SK-N-SH (cell line): ENCODE results near the gene FYB2. TPM values are rescaled to one million over a fixed set of nuclear protein-coding genes. Genes with fewer than 3 reads are reported as not detected.

ENCODE experiments used
- CTCF ChIA-PET: fragments of 300-600, 350-600 bp; formaldehyde crosslinking; extraction: SDS; loops from one replicate; lab custom pipeline; 2021; lab: Yijun Ruan, JAX
- POLR2A ChIA-PET: fragments of 350-600 bp; sonication (Branson Sonifier 250); formaldehyde crosslinking; extraction: SDS; loops from one replicate; lab custom pipeline; 2020; ENCODE audit warnings: antibody characterized with exemption, inconsistent platforms; lab: Yijun Ruan, JAX
- DNase-seq: peaks from one replicate; pipeline ENCODE4 v3.0.0; 2012
- H2AFZ ChIP-seq: fragments of 200-600 bp; sonication (generic); 2 replicates; pipeline ENCODE4 v1.8.1; 2016; ENCODE audit warnings: antibody characterized with exemption, mild to moderate bottlenecking, low read depth
- H3F3A ChIP-seq: fragments of 200-600 bp; sonication (generic); replicated peaks from 2 replicates; pipeline ENCODE3; 2016; ENCODE audit warnings: antibody characterized with exemption, mild to moderate bottlenecking; ENCODE audit not compliant: insufficient read depth
- H3K27ac ChIP-seq, 2 experiments: fragments of 200-500 bp in 1 of 2; fragments of 200-600 bp in 1 of 2; sonication (Bioruptor generic) in 1 of 2; sonication (generic), shearing (Covaris generic) in 1 of 2; 2 replicates each; pipeline versions ENCODE4 v1.5.1 to v1.6.1; 2014 to 2016; ENCODE audit warnings: low read depth in 2 of 2, inconsistent platforms in 1 of 2, low read length in 1 of 2, mild to moderate bottlenecking in 1 of 2, mixed read lengths in 1 of 2
- H3K27me3 ChIP-seq: fragments of 200-600 bp; sonication (generic), shearing (Covaris generic); 2 replicates; pipeline ENCODE4 v1.6.1; 2016; ENCODE audit warnings: mixed run types; ENCODE audit not compliant: insufficient read depth
- H3K36me3 ChIP-seq, 2 experiments: fragments of 200-500 bp in 1 of 2; fragments of 200-600 bp in 1 of 2; sonication (Bioruptor generic) in 1 of 2; sonication (generic) in 1 of 2; replicated peaks in 1 of 2; 2 replicates each; pipeline versions ENCODE3 to v1.5.1; 2014 to 2016; ENCODE audit warnings: low read length in 1 of 2, mild to moderate bottlenecking in 1 of 2; ENCODE audit not compliant: insufficient read depth in 2 of 2, control insufficient read depth in 1 of 2
- H3K4me1 ChIP-seq, 2 experiments: fragments of 200-500 bp in 1 of 2; fragments of 200-600 bp in 1 of 2; sonication (Bioruptor generic) in 1 of 2; sonication (generic), shearing (Covaris generic) in 1 of 2; 2 replicates each; pipeline versions ENCODE4 v1.5.1 to v1.6.1; 2014 to 2016; ENCODE audit warnings: low read depth in 1 of 2, low read length in 1 of 2, mixed run types in 1 of 2; ENCODE audit not compliant: insufficient read depth in 2 of 2, control insufficient read depth in 1 of 2
- H3K4me2 ChIP-seq: fragments of 200-600 bp; sonication (generic), shearing (Covaris generic); 2 replicates; pipeline ENCODE4 v1.6.1; 2017; ENCODE audit warnings: mixed run types
- H3K4me3 ChIP-seq, 2 experiments: fragments of 200-500 bp in 1 of 2; fragments of 200-600 bp in 1 of 2; sonication (Bioruptor generic) in 1 of 2; sonication (generic), shearing (Covaris generic) in 1 of 2; 2 replicates each; pipeline versions ENCODE4 v1.5.1 to v1.8.1; 2014 to 2016; ENCODE audit warnings: low read depth in 2 of 2, inconsistent platforms in 1 of 2, low read length in 1 of 2, mild to moderate bottlenecking in 1 of 2, mixed read lengths in 1 of 2, moderate library complexity in 1 of 2
- H3K79me2 ChIP-seq: fragments of 200-600 bp; sonication (generic); 2 replicates; pipeline ENCODE4 v1.8.1; 2017; ENCODE audit warnings: mild to moderate bottlenecking; ENCODE audit not compliant: insufficient read depth
- H3K9ac ChIP-seq: fragments of 200-600 bp; sonication (generic); 2 replicates; pipeline ENCODE4 v1.6.1; 2017; ENCODE audit warnings: mixed run types
- H3K9me2 ChIP-seq: fragments of 200-600 bp; sonication (generic); 2 replicates; pipeline ENCODE4 v1.6.1; 2017; ENCODE audit warnings: mixed run types
- H3K9me3 ChIP-seq: fragments of 200-600 bp; sonication (generic); 2 replicates; pipeline ENCODE4 v1.6.1; 2017; ENCODE audit warnings: mixed run types, mild to moderate bottlenecking, moderate library complexity
- H4K20me1 ChIP-seq: fragments of 200-600 bp; sonication (generic); 2 replicates; pipeline ENCODE4 v1.6.1; 2017; ENCODE audit warnings: mild to moderate bottlenecking, mixed run types; ENCODE audit not compliant: insufficient read depth
- CHD2 ChIP-seq: fragments of 150-350 bp; IDR thresholded peaks from 2 replicates; pipeline ENCODE4 v1.6.1; 2018; ENCODE audit warnings: low read length; ENCODE audit not compliant: partially characterized antibody
- EP300 ChIP-seq, 2 experiments: IDR thresholded peaks; 2 replicates each; pipeline versions ENCODE4 v1.4.0 to v1.6.1; 2012; ENCODE audit warnings: borderline replicate concordance in 1 of 2, low read depth in 1 of 2, low read length in 1 of 2
- EZH2phosphoT487 ChIP-seq: fragments of 200-600 bp; sonication (generic); IDR thresholded peaks from 2 replicates; pipeline ENCODE4 v1.6.1; 2017; ENCODE audit warnings: low read depth, mixed run types, mild to moderate bottlenecking, antibody characterized with exemption, moderate library complexity, borderline replicate concordance
- FOXM1 ChIP-seq: IDR thresholded peaks from 2 replicates; pipeline ENCODE4 v1.4.0; 2012; ENCODE audit warnings: low read depth, mild to moderate bottlenecking
- GABPA ChIP-seq: IDR thresholded peaks from 2 replicates; pipeline ENCODE4 v1.4.0; 2012; ENCODE audit warnings: low read depth, mild to moderate bottlenecking
- MEF2A ChIP-seq: IDR thresholded peaks from 2 replicates; pipeline ENCODE4 v1.4.0; 2012; ENCODE audit warnings: low read depth, borderline replicate concordance
- MXI1 ChIP-seq: IDR thresholded peaks from 2 replicates; pipeline ENCODE4 v1.6.1; 2012; ENCODE audit warnings: mild to moderate bottlenecking, low read depth, low read length, improper control_type of control experiment
- NFIC ChIP-seq: IDR thresholded peaks from 2 replicates; pipeline ENCODE4 v1.4.0; 2012; ENCODE audit warnings: borderline replicate concordance
- RAD21 ChIP-seq: IDR thresholded peaks from 2 replicates; pipeline ENCODE4 v1.6.1; 2012; ENCODE audit warnings: mild to moderate bottlenecking, low read length
- WGBS: methylation state at CpG from one replicate; pipeline ENCODE4 v1.1.6; 2017; ENCODE audit warnings: low lambda C conversion rate; 5-methylcytosine and 5-hydroxymethylcytosine counted together
- polyA plus RNA-seq, 3 experiments: library from polyadenylated mRNA; depleted of rRNA; stranded (reverse); fragments of >200 nt; gene quantifications; 2 replicates each; pipeline ENCODE4 v1.2.3, GENCODE V29; 2012
- TF ChIP-seq, protein P1 (sequence below): fragments of 150-350 bp; IDR thresholded peaks from 2 replicates; pipeline ENCODE4 v1.6.1; 2016; ENCODE audit warnings: mild to moderate bottlenecking, low read depth, low read length
- TF ChIP-seq, protein P2 (sequence below): IDR thresholded peaks from 2 replicates; pipeline ENCODE4 v1.4.0; 2012; ENCODE audit warnings: low read depth
- TF ChIP-seq, protein P3 (sequence below): IDR thresholded peaks from 2 replicates; pipeline ENCODE4; 2012

FYB2 gene
- polyA plus RNA-seq, 1 of the 3 experiments (the other 2 are of a cell fraction) = not detected

GRCh38 chr1:56703747-56704146, 115.5 kb downstream of the FYB2 start:
- H4K20me1 ChIP-seq = no peaks in the 10 kb centered on the region
- H3K79me2 ChIP-seq = no peaks in the 10 kb centered on the region
- no peaks in the 10 kb centered on the region for H3K27me3 ChIP-seq
- peaks cover 21 to 45% of the 10 kb centered on the region in 2 experiments for H3K36me3 ChIP-seq
- H3K4me3 ChIP-seq = no peak overlapping the region; a peak in 1 of 4 replicates
- no peak for DNase-seq
- no peaks in the 10 kb centered on the region for H3F3A ChIP-seq
- TF ChIP-seq NFIC (no peak), GABPA (no peak), MEF2A (no peak), CHD2 (no peak), RAD21 (no peak), FOXM1 (no peak), MXI1 (no peak), EP300 (IDR thresholded peaks at IDR 0.05; ENCODE audit: borderline replicate concordance in 1 of 2, low read depth in 1 of 2, low read length in 1 of 2) (no peak)
- TF ChIP-seq, protein P1, sequence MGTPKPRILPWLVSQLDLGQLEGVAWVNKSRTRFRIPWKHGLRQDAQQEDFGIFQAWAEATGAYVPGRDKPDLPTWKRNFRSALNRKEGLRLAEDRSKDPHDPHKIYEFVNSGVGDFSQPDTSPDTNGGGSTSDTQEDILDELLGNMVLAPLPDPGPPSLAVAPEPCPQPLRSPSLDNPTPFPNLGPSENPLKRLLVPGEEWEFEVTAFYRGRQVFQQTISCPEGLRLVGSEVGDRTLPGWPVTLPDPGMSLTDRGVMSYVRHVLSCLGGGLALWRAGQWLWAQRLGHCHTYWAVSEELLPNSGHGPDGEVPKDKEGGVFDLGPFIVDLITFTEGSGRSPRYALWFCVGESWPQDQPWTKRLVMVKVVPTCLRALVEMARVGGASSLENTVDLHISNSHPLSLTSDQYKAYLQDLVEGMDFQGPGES = no peak
- TF ChIP-seq, protein P2, sequence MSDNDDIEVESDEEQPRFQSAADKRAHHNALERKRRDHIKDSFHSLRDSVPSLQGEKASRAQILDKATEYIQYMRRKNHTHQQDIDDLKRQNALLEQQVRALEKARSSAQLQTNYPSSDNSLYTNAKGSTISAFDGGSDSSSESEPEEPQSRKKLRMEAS = no peak
- TF ChIP-seq, protein P3, sequence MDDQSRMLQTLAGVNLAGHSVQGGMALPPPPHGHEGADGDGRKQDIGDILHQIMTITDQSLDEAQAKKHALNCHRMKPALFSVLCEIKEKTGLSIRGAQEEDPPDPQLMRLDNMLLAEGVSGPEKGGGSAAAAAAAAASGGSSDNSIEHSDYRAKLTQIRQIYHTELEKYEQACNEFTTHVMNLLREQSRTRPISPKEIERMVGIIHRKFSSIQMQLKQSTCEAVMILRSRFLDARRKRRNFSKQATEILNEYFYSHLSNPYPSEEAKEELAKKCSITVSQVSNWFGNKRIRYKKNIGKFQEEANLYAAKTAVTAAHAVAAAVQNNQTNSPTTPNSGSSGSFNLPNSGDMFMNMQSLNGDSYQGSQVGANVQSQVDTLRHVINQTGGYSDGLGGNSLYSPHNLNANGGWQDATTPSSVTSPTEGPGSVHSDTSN = no peak
- ChIA-PET POLR2A (no interaction called here), CTCF (interaction anchor here (1.0 kb wide), 1 partner anchor 118 kb away, joined by 4 read pairs; no protein-coding TSS in a partner anchor)
- no peak overlapping the region for H3K4me2 ChIP-seq
- no peaks in the 10 kb centered on the region for H3K4me1 ChIP-seq
- H3K9ac ChIP-seq = no peak overlapping the region
- H3K9me2 ChIP-seq = no peaks in the 10 kb centered on the region
- H3K9me3 ChIP-seq = peaks cover 10% of the 10 kb centered on the region; the same call in 1 of the 2 replicates
- 64% methylated on average over 1 of the region's 1 CpG for WGBS
- H3K27ac ChIP-seq = no peak overlapping the region
- no peak overlapping the region for H2AFZ ChIP-seq

- Histone ChIP-seq H3K9ac (no peak overlapping the region), H3F3A (no peaks in the 10 kb centered on the region), H3K36me3 (peaks cover 7 to 31% of the 10 kb centered on the region in 2 experiments), H3K27me3 (no peaks in the 10 kb centered on the region), H3K4me2 (no peak overlapping the region), H3K9me2 (no peaks in the 10 kb centered on the region), H3K9me3 (peaks cover 10% of the 10 kb centered on the region; the same call in 1 of the 2 replicates), H2AFZ (no peak overlapping the region), H4K20me1 (no peaks in the 10 kb centered on the region), H3K27ac (no peak overlapping the region), H3K4me3 (no peak overlapping the region), H3K4me1 (no peaks in the 10 kb centered on the region), H3K79me2 (no peaks in the 10 kb centered on the region)
- TF ChIP-seq EZH2phosphoT487 (no peak), NFIC (no peak)
- 93% methylated on average over 3 of the region's 3 CpGs for WGBS
- no peak for DNase-seq
- ChIA-PET POLR2A (no interaction called here), CTCF (interaction anchor here (1.1 to 2.4 kb wide), 2 partner anchors 13 to 1412 kb away, joined by 3 to 10 read pairs; no protein-coding TSS in a partner anchor)
These were observed 122.5 kb downstream of the FYB2 start for GRCh38 chr1:56696663-56697062.
